CD4-positive, alpha-beta T cell treated with Interleukin-2 at 100 ng/mL for 4 hours (primary cell): ENCODE data around the gene BNIPL.

Source experiments
- DNase-seq: peaks from one replicate; pipeline ENCODE4 v3.0.0-alpha.2; 2020; ENCODE audit warnings: low spot score

BNIPL gene

GRCh38 chr1:151058692-151059091 is 22.3 kb downstream of the BNIPL start:
- DNase-seq, result no peak

DNA sequence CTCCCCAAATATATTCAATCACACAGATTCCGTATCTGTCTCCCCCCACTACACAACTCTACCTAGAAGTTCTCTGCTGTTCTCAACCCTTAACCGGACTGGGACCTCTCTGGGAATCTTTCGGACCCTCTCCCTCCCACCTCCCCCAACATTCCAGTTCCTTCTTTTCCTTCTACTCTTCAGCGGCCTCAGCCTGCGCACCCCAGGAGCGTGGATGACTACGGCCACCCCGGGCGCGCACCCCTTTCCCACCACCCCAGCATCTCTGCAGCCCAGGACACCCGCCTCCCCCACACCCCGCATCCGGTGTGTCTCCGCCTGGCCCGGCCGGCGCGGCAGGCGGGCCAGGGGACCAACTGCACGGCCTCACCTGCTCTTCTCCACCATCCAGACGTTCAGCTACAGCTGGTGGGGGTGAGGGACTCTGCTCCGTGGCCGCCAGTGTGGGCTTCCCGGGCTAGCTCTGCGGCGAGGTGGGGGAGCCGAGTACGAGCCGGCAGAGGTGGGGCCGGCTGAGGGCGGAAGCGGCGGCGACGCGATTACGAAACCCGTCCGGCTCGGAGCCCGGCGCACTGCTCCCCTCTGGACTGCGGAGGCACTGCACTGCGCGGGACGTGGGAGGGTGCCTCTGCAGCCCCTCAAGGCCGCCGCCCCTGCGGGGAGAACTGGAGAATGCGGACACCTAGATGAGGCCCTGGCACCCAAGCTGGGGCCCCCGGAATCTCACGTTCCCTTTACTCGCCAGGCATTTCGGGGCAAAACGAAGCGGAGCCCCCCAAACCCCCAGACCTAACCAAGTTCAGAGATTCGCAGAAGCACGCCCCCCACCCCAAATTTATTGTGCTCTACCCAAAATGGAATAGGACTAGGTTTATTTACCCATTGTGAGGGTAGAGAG is 23.0 kb downstream of the BNIPL start, which contains the start of gene CDC42SE1:
Gene CDC42SE1 (minus strand): TSS at position 514 of the 898 bp plus-strand sequence. CDS start 3,892 bp downstream, outside the sequence.
- DNase-seq, result peak; percentile 83

- DNase-seq, result peak; percentile 20
Observed at GRCh38 chr1:151060007-151060656, 23.7 kb downstream of the BNIPL start, which contains the start of gene MLLT11. Gene MLLT11, plus strand, starts transcription at chr1:151060397. Its CDS starts 6,828 bp downstream, at chr1:151067225.

- DNase-seq, result no peak
Observed at GRCh38 chr1:151060657-151061421, 24.5 kb downstream of the BNIPL start.

DNA sequence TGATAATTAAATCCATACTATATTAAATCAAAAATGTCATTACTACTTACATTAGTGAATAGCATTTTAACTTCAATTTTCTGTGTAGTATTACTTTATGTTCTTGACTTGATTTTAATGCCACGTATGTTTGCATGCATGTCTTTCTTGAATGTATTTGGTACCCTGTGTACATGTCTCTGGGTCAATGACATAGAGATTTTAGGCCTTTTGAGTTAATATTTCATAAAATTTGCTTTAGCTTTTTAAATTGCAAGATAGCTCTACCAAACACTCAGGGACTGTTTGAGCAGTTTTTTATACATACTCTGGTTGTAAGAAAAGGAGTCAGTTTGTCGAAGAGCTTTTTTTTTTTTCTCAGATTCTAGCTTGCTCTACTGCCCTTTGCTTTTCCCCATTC is 25.3 kb downstream of the BNIPL start:
- no peak for DNase-seq

- no peak for DNase-seq
Observed at GRCh38 chr1:151062741-151063371, 26.5 kb downstream of the BNIPL start.

- DNase-seq, result no peak
Observed at GRCh38 chr1:151065089-151065645, 28.8 kb downstream of the BNIPL start.

DNA sequence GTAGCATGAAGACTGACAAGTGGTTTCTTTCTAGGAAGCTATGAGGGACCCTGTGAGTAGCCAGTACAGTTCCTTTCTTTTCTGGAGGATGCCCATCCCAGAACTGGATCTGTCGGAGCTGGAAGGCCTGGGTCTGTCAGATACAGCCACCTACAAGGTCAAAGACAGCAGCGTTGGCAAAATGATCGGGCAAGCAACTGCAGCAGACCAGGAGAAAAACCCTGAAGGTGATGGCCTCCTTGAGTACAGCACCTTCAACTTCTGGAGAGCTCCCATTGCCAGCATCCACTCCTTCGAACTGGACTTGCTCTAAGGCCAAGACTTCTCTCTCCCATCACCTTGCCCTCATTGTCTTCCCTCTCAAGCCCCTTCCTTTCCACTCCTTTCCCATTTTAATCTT is 30.8 kb downstream of the BNIPL start:
- no peak for DNase-seq

DNA sequence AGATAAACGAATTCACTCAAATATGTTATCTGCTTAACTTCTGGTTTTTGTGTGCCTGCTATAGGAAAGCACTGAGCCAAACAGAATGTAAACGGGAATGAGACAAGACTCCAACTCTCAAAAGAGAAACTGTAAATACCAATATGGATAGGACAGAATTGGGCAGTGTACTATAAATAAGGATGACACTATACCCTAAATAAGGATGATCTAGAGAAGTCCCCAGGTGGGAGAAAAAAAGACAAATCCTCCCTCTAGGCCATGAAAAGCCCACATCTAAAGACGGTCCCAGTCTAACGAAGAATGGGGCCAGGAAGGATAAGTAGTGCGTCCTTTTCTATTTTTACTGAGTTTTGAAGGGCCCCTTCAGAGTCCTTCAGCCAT is 32.7 kb downstream of the BNIPL start:
- DNase-seq, result no peak

DNA sequence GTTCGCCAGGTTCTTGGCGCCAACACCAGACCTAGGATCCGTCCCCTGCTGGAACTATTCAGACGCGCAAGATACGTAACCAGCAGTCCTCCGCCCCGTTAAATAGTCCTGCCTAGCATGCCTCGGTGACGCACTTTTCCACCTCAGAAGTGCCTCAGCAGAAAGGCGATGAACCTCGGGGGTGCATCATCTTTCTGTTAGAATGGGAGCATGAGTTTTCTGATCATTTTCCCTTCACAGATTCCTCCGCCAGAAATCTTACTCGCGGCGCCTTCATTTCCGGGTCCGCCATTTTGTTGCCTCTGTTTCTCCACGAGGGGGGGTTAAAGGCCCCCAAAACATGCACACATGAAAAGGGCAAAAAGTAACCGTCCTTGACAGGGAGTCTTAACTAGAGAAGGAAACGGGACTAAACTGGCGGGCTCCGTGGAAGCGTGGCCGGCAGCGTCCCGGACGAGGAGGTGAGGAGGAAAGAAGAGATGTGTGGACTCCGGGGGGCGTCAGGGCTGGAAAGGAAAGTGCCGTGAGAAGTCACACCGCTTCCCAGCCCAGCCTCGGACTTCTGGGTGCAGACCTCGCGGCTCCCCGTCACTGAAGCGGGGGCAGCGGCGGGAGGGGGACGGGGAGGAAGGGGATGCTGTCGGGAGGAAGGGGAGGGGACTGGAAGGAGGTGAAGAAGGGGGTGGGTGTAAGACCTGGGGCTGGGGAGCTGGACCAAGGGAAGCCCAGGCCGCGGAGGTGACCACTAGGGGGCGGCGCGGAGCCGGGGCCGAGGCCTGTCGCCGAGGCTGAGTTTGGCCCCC is 34.3 kb downstream of the BNIPL start, which contains the start of gene GABPB2:
Gene GABPB2 (plus strand): TSS at position 288 of the 803 bp plus-strand sequence. CDS start 17,429 bp downstream, outside the sequence.
- DNase-seq, result peak; percentile 87

GRCh38 chr1:151072224-151072623 is 35.8 kb downstream of the BNIPL start:
- no peak for DNase-seq

DNA sequence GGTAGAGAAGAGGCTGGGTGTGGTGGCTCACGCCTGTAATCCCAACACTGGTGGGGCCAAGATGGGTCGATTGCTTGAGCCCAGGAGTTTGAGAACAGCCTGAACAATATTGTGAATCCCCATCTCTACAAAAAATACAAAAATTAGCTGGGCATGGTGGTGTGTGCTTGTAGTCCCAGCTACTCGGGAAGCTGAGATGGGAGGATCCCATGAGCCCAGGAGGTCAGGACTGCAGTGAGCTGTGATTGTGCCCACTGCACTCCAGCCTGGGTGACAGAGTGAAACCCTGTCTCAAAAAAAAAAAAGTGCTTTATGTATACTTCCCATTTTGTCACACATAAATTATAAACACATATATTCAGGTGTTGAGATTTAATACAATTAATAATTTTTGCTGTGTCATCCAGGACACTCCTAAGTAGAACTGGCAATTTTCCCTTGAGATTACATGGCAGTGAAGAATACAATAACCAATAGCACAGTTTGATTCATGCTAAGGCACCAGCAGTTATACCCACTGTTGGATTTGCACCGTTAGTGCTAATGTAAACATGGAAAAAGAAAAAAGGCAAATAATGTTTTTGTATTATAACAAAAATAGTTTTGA is 49.7 kb downstream of the BNIPL start:
- DNase-seq, result no peak
